GM23248 (cell line): ENCODE measurements around the gene GRK6.

ENCODE experiments used
- EZH2 ChIP-seq: fragments of 200-600 bp; sonication (generic); IDR thresholded peaks from 2 replicates; pipeline ENCODE4 v1.6.1; 2018; ENCODE audit warnings: antibody characterized with exemption, mild to moderate bottlenecking; ENCODE audit not compliant: insufficient read depth, poor library complexity, severe bottlenecking
- EZH2phosphoT487 ChIP-seq: fragments of 200-600 bp; sonication (generic); IDR thresholded peaks from 2 replicates; pipeline ENCODE4 v1.6.1; 2018; ENCODE audit warnings: antibody characterized with exemption, moderate library complexity, mild to moderate bottlenecking, low read depth; ENCODE audit not compliant: insufficient read depth

GRCh38 chr5:177468329-177468684, 41.8 kb downstream of the GRK6 start:
- TF ChIP-seq EZH2phosphoT487 (no peak), EZH2 (no peak)
